ENCODE results near the gene IFT80. TPM values are rescaled to one million over a fixed set of nuclear protein-coding genes. Genes with fewer than 3 reads are reported as not detected.

The IFT80 gene
- total RNA-seq, 5 donors from 2014 or later (not counting 1 experiment from before 2014, with no cell fraction given): 22.5 to 34.2 (median 26.4) TPM

DNA sequence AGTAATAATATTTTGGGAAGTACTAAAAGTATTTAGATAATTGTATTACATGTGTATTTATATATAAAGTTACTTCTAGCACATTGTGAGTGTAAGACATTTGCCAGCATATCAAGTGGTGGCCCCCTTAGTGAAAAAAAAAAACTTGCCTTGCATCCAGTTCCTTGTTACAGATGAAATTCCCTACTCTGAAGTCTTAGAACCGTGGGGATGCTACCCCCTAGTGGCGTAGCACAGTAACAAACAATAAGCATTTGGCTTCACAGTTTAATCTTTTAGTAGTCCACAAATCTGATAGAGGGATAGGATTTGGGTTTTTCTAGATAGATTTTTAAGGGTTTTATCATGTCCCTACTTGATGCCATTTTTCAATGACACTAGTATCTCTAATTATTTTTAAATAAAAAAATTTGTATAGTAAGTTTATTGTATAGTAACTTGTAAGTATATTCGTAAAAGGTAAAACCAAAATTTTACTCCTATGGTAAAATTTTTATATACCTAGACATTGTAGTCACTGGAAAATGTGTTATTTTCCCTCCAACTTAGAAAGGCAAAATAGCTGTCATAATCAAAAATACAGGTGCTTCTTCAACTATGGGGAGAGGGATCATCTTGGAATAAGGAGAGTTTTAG is 14.7 kb upstream of the IFT80 start:
- Histone ChIP-seq H3K27ac (ENCODE audit: low read length) (no peak overlapping the region), H3K27me3 (replicated peaks in 1 of 2; ENCODE audit: control insufficient read depth in 2 of 2, extremely low read depth in 1 of 2, insufficient read depth in 2 of 2, low read length in 1 of 2) (no peaks in the 10 kb centered on the region), H3K4me3 (ENCODE audit: control insufficient read depth in 1 of 2, extremely low read depth in 1 of 2, low read length in 1 of 2) (no peak overlapping the region), H3K36me3 (ENCODE audit: control insufficient read depth in 2 of 2, extremely low read depth in 1 of 2, insufficient read depth in 1 of 2, low read length in 1 of 2) (peaks cover 8 to 41% of the 10 kb centered on the region in 2 donors), H3K9me3 (no peaks in the 10 kb centered on the region), H3K4me1 (ENCODE audit: control insufficient read depth in 1 of 2, extremely low read depth in 1 of 2, insufficient read depth in 2 of 2, low read length in 2 of 2) (peaks cover 0 to 31% of the 10 kb centered on the region in 2 experiments)
- WGBS (ENCODE audit: insufficient coverage): no CpG with 5 or more reads among the region's 3 CpGs
- no peak overlapping the region for H3K4me3 Mint-ChIP-seq
- H3K27ac Mint-ChIP-seq: no peak overlapping the region
- peak; percentile 57 to 83 (median 70) for ATAC-seq (replicated peaks in 1 of 4)
- POLR2A ChIA-PET: interaction anchor here in 1 of 2 donors (0.5 to 0.6 kb wide), 2 partner anchors 13 to 22 kb away, joined by 3 read pairs; no protein-coding TSS in a partner anchor
- peak; percentile 27 to 83 (median 52) for DNase-seq
- CTCF ChIA-PET: interaction anchor here (0.6 to 4.2 kb wide), 38 partner anchors 11 to 1684 kb away, joined by 3 to 17 read pairs (median 4); partner anchors contain the start of genes IL12A (in 1 of the 2) and TRIM59 (in 1 of the 2)
- no peaks in the 10 kb centered on the region for H3K9me3 Mint-ChIP-seq
- peaks cover 26% of the 10 kb centered on the region for H3K36me3 Mint-ChIP-seq
- H3K27me3 Mint-ChIP-seq: no peaks in the 10 kb centered on the region
- peaks cover 5 to 22% (median 13%) of the 10 kb centered on the region in 3 donors for H3K4me1 Mint-ChIP-seq

DNA sequence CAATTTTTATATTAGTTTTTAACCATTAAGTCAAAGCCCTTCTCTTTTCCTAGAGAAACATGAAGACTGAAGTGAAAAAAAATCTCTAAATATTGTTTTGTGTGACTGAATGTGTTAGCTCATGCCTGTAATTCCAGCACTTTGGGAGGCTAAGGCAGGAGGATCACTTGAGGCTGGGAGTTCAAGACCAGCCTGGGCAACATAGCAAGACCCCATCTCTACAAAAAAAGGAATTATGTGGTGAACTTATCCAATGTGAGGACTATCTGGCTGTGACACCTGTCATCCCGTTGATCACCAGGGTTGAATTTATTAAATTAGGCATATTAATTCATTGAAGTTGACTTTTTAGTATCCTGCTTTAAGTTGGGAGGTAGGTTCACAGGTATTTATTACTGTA is 13.5 kb upstream of the IFT80 start:
- Histone ChIP-seq H3K9me3 (no peaks in the 10 kb centered on the region), H3K4me3 (ENCODE audit: control insufficient read depth in 1 of 2, extremely low read depth in 1 of 2, low read length in 1 of 2) (no peak overlapping the region), H3K4me1 (ENCODE audit: control insufficient read depth in 1 of 2, extremely low read depth in 1 of 2, insufficient read depth in 2 of 2, low read length in 2 of 2) (peaks cover 0 to 39% of the 10 kb centered on the region in 2 experiments), H3K27ac (ENCODE audit: low read length) (no peak overlapping the region), H3K36me3 (ENCODE audit: control insufficient read depth in 2 of 2, extremely low read depth in 1 of 2, insufficient read depth in 1 of 2, low read length in 1 of 2) (peaks cover 8 to 30% of the 10 kb centered on the region in 2 donors), H3K27me3 (replicated peaks in 1 of 2; ENCODE audit: control insufficient read depth in 2 of 2, extremely low read depth in 1 of 2, insufficient read depth in 2 of 2, low read length in 1 of 2) (no peaks in the 10 kb centered on the region)
- DNase-seq (no peak), ATAC-seq (replicated peaks in 1 of 4) (no peak)
- H3K27ac Mint-ChIP-seq: no peak overlapping the region
- H3K4me1 Mint-ChIP-seq: peaks cover 5 to 29% (median 9%) of the 10 kb centered on the region in 3 donors
- H3K4me3 Mint-ChIP-seq: no peak overlapping the region
- peaks cover 21% of the 10 kb centered on the region for H3K36me3 Mint-ChIP-seq
- WGBS (ENCODE audit: insufficient coverage): no CpG with 5 or more reads among the region's 1 CpG
- CTCF ChIA-PET: interaction anchor here (0.6 to 4.2 kb wide), 14 partner anchors 9 to 585 kb away, joined by 3 to 17 read pairs (median 5); partner anchors contain the start of genes IFT80 (in 1 of the 2) and TRIM59 (in 1 of the 2)
- no peaks in the 10 kb centered on the region for H3K9me3 Mint-ChIP-seq
- POLR2A ChIA-PET: interaction anchor here in 1 of 2 donors (0.6 kb wide), 1 partner anchor 835 kb away, joined by 3 read pairs; no protein-coding TSS in a partner anchor
- no peaks in the 10 kb centered on the region for H3K27me3 Mint-ChIP-seq

DNA sequence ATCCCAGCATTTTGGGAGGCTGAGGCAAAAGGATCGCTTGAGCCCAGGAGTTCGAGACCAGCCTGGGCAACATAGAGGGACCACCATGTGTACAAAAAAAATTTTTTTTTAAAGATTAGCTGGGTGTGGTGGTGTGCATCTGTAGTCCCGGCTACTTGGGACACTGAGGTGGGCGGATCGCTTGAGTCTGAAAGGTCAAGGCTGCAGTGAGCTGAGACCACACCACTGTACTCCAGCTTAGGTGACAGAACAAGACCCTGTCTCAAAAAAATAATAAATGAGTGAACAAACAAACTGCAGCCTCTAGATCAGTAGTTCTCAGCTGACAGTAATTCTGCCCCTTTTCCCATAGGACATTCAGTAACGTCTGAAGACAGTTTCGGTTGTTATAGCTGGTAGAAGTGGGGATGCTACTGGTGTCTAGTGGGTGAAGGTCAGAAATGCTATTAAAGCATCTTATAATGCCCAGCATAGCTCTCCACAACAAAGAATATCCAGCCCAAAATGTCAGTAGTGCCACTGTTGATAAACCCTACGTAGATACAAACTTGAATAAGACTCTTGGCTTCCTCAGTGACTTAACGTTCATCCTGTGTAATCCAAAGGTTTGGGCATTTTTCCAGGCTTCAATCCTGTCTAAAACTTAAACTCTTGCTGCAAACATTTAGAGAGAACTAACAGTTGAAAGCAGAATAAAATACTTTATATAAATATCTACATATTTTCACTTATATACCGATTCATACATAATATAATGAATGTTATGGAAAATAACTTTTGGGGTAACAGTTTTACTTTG is 11.0 kb upstream of the IFT80 start:
- no peak overlapping the region for H3K4me3 Mint-ChIP-seq
- H3K27me3 Mint-ChIP-seq: no peaks in the 10 kb centered on the region
- peaks cover 10% of the 10 kb centered on the region for H3K36me3 Mint-ChIP-seq
- 94% methylated on average over 5 of the region's 10 CpGs for WGBS (ENCODE audit: insufficient coverage)
- Histone ChIP-seq H3K36me3 (ENCODE audit: control insufficient read depth in 2 of 2, extremely low read depth in 1 of 2, insufficient read depth in 1 of 2, low read length in 1 of 2) (peaks cover 8 to 14% of the 10 kb centered on the region in 2 donors), H3K27me3 (replicated peaks in 1 of 2; ENCODE audit: control insufficient read depth in 2 of 2, extremely low read depth in 1 of 2, insufficient read depth in 2 of 2, low read length in 1 of 2) (no peaks in the 10 kb centered on the region), H3K4me3 (ENCODE audit: control insufficient read depth in 1 of 2, extremely low read depth in 1 of 2, low read length in 1 of 2) (no peak overlapping the region), H3K9me3 (no peaks in the 10 kb centered on the region), H3K4me1 (ENCODE audit: control insufficient read depth in 1 of 2, extremely low read depth in 1 of 2, insufficient read depth in 2 of 2, low read length in 2 of 2) (peaks cover 0 to 39% of the 10 kb centered on the region in 2 experiments), H3K27ac (ENCODE audit: low read length) (no peak overlapping the region)
- DNase-seq: no peak
- CTCF ChIA-PET: interaction anchor here (0.6 to 0.7 kb wide), 3 partner anchors 31 to 1119 kb away, joined by 3 to 7 read pairs (median 5); no protein-coding TSS in a partner anchor
- peaks cover under 1 to 15% (median 2%) of the 10 kb centered on the region in 3 donors for H3K4me1 Mint-ChIP-seq
- H3K27ac Mint-ChIP-seq: peak overlapping the region in 1 of 2 donors; percentile 5
- ATAC-seq (replicated peaks in 1 of 4): no peak
- no peaks in the 10 kb centered on the region for H3K9me3 Mint-ChIP-seq
- POLR2A ChIA-PET: interaction anchor here (0.6 to 0.8 kb wide), 3 partner anchors 16 to 39 kb away, joined by 3 read pairs; no protein-coding TSS in a partner anchor

DNA sequence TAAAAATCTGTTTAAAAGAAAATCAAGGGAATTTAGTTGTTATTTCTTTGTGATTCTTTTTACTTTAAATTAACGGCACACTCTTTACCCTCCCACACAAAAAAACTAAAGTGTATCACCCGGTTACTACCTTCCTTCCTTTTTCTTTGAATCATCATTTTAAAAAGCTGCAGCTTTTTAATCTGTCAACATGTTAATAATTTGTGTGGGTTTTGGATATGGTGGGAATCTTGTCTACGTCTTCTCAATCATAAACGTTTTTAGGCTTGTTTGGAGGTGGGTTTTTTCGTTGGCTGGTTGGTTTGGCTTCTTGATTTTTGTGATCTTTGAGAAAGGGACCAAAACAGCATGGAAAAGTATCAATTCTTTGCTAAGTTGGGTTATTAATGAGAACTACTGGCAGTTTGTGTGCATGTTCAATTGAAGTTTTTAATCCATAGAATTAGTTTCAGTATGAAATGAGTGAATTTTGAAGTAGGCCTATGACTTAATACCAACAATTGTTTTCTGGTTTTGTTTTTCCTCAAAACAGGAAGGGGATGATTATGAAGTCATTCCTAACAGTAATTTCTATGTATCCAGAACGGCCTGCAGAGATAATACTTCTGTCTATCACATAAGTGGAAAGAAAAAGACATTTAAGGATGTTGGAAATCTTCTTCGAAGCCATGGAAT is 4.9 kb upstream of the IFT80 start:
- ChIA-PET CTCF (interaction anchor here (0.6 to 1.5 kb wide), 5 partner anchors 8 to 16 kb away, joined by 3 to 5 read pairs (median 3); no protein-coding TSS in a partner anchor), POLR2A (interaction anchor here (0.5 to 1.1 kb wide), 2 partner anchors 16 to 20 kb away, joined by 3 read pairs; no protein-coding TSS in a partner anchor)
- Histone ChIP-seq H3K27me3 (replicated peaks in 1 of 2; ENCODE audit: control insufficient read depth in 2 of 2, extremely low read depth in 1 of 2, insufficient read depth in 2 of 2, low read length in 1 of 2) (peaks cover 0 to 9% of the 10 kb centered on the region in 2 experiments), H3K4me3 (ENCODE audit: control insufficient read depth in 1 of 2, extremely low read depth in 1 of 2, low read length in 1 of 2) (peak overlapping the region in 1 of 2 donors; percentile 39), H3K36me3 (ENCODE audit: control insufficient read depth in 2 of 2, extremely low read depth in 1 of 2, insufficient read depth in 1 of 2, low read length in 1 of 2) (no peaks in the 10 kb centered on the region), H3K4me1 (ENCODE audit: control insufficient read depth in 1 of 2, extremely low read depth in 1 of 2, insufficient read depth in 2 of 2, low read length in 2 of 2) (peaks cover 13 to 36% of the 10 kb centered on the region in 2 experiments), H3K9me3 (no peaks in the 10 kb centered on the region), H3K27ac (ENCODE audit: low read length) (no peak overlapping the region)
- peak overlapping the region; percentile 82 to 91 (median 83) for H3K4me3 Mint-ChIP-seq
- peaks cover 3 to 11% of the 10 kb centered on the region in 2 donors for H3K27me3 Mint-ChIP-seq
- DNase-seq: no peak
- no peaks in the 10 kb centered on the region for H3K9me3 Mint-ChIP-seq
- peaks cover 9% of the 10 kb centered on the region for H3K36me3 Mint-ChIP-seq
- no peak for ATAC-seq (replicated peaks in 1 of 4)
- H3K4me1 Mint-ChIP-seq: peaks cover 28 to 45% (median 41%) of the 10 kb centered on the region in 3 donors
- WGBS (ENCODE audit: insufficient coverage): no CpG with 5 or more reads among the region's 7 CpGs
- H3K27ac Mint-ChIP-seq: peak overlapping the region; percentile 55 to 84

DNA sequence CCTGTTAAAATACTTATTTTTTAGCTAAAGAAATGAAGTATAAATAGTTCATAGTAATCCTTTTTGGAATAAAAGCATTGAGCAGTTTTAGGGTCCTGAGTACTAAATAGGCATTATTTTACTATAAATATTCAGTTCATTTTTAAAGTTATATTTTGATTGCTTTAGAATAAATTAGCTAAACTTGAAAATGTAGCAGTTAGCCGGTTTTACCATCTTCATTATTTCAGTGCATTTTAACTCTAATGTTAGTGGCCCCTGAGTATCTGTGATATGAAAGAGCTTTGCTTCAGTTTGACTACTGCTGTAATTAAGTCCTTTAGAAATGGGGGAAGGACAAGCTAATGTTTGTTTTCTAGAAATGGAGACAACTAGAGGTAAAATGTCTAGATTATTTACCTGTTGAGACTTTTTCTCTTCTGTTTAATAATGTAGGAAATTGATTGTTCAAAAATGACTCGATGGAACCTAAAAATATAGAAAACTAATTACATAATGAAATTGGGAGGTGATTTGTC is 4.1 kb upstream of the IFT80 start:
- peaks cover 0 to 9% of the 10 kb centered on the region in 2 experiments for H3K27me3 ChIP-seq (replicated peaks in 1 of 2; ENCODE audit: control insufficient read depth in 2 of 2, extremely low read depth in 1 of 2, insufficient read depth in 2 of 2, low read length in 1 of 2)
- peaks cover 3 to 11% of the 10 kb centered on the region in 2 donors for H3K27me3 Mint-ChIP-seq
- ChIA-PET CTCF (interaction anchor here (0.6 to 1.5 kb wide), 6 partner anchors 9 to 17 kb away, joined by 3 to 5 read pairs (median 3); no protein-coding TSS in a partner anchor), POLR2A (interaction anchor here in 1 of 2 donors (1.0 to 1.1 kb wide), 3 partner anchors 12 to 39 kb away, joined by 3 to 4 read pairs (median 3); no protein-coding TSS in a partner anchor)
- no peaks in the 10 kb centered on the region for H3K9me3 Mint-ChIP-seq
- peaks cover 13 to 36% of the 10 kb centered on the region in 2 experiments for H3K4me1 ChIP-seq (ENCODE audit: control insufficient read depth in 1 of 2, extremely low read depth in 1 of 2, insufficient read depth in 2 of 2, low read length in 2 of 2)
- peaks cover 36 to 50% (median 50%) of the 10 kb centered on the region in 3 donors for H3K4me1 Mint-ChIP-seq
- DNase-seq: no peak
- no peak for ATAC-seq (replicated peaks in 1 of 4)
- H3K9me3 ChIP-seq: no peaks in the 10 kb centered on the region
- WGBS (ENCODE audit: insufficient coverage): no CpG with 5 or more reads among the region's 2 CpGs
- H3K27ac ChIP-seq (ENCODE audit: low read length): no peak overlapping the region
- no peaks in the 10 kb centered on the region for H3K36me3 ChIP-seq (ENCODE audit: control insufficient read depth in 2 of 2, extremely low read depth in 1 of 2, insufficient read depth in 1 of 2, low read length in 1 of 2)
- peak overlapping the region; percentile 83 to 91 (median 89) for H3K4me3 Mint-ChIP-seq
- peak overlapping the region in 1 of 2 donors; percentile 2 for H3K4me3 ChIP-seq (ENCODE audit: control insufficient read depth in 1 of 2, extremely low read depth in 1 of 2, low read length in 1 of 2)
- H3K36me3 Mint-ChIP-seq: peaks cover 5% of the 10 kb centered on the region
- H3K27ac Mint-ChIP-seq: peak overlapping the region in 1 of 2 donors; percentile 15
